DMS79 treated with DMSO at 0.1 percent for 48 hours (cell line): Measurements from ENCODE around the gene ASH1L.
"Not testable (repeated sequence)": the region's sequence is repeated elsewhere in the genome, so short reads cannot be mapped to it uniquely, and the experiment has no call there.

ENCODE experiments used
- DNase-seq: peaks from one replicate; lab custom pipeline; 2025; lab: John Stamatoyannopoulos, UW

The ASH1L gene

DNA sequence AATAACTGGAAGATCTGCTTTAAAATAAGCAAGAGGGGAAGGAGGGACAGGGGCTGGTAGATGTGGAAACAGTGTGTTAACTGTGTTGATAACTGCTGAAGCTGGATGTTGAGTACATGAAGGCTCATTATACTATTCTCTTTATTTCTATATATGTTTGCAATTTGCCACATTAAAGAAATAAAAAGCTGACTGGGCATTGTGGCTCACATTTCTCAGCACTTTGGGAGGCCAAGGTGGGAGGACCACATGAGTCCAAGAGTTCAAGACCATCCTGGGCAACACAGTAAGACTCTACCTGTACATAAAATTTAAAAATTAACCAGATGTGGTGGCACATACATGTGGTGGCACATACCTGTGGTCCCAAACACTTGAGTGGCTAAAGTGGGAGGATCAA lies 6.7 kb downstream of the ASH1L start:
- DNase-seq = no peak

DNA sequence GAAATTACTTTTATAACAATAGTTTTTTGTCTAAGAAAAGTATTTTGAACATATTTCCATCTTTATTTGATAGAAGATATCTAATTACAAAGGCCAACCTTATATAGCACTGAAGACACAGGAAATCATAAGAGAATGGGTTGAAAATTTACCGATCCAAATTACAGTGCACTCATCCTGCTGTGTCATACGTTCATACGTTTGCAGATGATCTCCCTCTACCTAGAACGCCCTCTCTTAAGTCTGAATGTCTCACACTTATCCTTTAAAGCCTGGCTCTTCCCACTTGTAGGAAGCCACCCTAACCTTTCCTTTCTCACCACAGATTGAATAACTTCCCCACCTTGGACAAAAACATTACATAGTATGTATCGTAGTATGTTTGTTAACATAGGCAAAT lies 9.3 kb downstream of the ASH1L start:
- DNase-seq = no peak

- no peak for DNase-seq
These were observed 13.9 kb downstream of the ASH1L start for GRCh38 chr1:155548706-155549105.

DNA sequence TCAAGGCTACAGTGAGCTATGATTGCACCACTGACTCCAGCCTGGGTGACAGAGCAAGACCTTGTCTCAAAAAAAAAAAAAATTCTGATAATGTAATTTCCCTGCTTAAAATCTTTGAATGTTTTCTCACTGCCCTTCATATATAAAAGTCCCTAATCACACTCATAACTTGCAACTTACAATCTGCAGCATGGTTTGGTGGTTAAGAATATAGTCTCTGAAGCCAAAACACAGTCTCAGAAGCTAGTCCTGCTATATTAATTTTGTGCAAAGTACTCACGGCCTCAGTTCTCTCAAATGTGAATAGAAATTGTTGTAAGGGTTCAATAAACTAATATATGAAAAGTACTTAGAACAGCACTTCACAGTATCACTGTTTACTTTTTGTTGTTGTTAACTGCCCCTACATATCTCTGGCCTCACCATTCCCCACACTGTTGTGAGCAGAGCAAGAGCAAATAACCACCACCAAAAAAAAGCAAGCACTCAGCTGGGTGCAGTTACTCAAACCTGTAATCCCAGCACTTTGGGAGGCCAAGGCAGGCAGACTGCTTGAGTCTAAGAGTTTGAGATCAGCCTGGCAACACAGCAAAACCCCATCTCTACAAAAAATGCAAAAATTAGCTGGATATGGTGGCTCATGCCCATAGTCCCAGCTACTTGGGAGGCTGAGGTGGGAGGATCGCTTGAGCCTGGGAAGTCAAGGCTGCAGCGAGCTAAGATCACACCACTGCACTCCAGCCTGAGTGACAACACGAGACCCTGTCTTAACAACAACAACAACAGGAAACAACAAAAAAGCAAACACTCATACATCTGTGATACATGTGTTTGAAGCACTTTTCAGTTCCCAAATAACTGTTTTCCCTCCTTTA lies 22.4 kb downstream of the ASH1L start:
- no peak for DNase-seq

DNA sequence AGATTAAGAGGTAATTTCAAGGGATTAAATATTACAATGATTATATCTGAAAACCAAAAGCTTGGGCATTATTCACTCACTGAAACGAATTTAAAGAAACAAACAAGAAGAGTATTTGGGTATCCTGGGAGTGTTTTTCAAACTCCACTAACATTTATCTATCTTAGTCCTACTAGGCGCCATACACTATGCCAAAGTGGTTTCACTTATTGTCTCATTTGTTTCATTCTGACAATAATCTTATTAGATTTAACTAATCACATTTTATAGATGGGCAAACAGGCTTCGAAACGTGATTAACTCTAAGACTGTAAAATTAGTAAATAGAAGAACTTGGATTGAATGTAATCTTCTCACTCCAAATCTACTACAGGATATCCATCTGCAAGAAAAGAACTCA lies 25.4 kb downstream of the ASH1L start:
- DNase-seq = no peak

GRCh38 chr1:155531624-155532023 lies 31.0 kb downstream of the ASH1L start:
- no peak for DNase-seq

GRCh38 chr1:155529929-155530328 lies 32.7 kb downstream of the ASH1L start:
- DNase-seq = no peak

DNA sequence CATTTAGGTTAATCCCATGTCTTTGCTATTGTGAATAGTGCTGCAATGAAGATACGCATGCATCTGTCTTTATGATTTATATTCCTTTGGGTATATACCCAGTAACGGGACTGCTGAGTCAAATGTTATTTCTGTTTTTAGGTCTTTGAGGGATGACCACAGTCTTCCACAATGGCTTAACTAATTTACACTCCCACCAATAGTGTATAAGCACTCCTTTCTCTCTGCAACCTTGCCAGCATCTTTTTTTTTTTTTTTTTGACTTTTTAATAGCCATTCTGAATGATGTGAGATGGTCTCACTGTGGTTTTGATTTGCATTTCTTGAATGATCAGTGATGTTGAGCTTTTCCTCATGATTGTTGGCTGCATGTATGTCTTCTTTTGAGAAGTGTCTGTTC lies 33.5 kb downstream of the ASH1L start:
- DNase-seq = no peak

- DNase-seq = no peak
These were observed 34.9 kb downstream of the ASH1L start for GRCh38 chr1:155527677-155528076.

DNA sequence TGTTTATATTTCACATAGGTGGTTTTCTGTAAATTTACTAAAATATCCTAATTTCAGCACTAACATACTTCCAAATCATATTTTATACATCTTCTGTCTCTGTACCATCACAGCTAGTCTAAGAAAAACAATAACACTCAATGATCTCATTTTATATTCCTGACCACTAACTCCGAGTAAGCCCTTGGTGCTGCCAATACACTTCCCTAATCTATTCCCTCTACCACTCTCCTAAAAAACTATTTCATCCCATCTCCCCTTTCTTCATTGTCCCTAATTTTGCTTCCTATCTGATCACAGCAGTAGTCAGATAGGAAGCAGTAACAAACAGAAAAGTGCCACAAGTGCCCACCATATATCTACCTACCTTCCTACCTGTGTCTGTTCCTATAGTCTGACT lies 36.2 kb downstream of the ASH1L start:
- no peak for DNase-seq

GRCh38 chr1:155522069-155522468 lies 40.5 kb downstream of the ASH1L start:
- no peak for DNase-seq

DNA sequence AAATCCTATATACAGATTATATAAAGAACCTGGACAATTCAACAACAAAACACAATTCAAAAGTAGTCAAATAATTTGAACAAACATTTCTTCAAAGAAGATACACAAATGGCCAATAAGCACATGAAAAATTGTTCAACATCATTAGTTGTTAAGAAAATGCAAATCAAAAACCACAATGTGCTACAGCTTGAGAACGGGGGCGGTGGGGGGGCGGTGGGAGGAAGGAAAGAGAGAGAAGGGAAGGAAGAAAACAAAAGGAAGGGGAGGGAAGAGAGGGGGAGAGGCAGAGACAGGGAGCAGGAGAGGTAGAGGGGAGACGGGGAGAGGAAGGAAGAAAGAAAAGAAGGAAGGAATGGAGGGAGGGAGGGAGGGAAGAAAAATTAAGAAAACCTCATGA lies 44.1 kb downstream of the ASH1L start:
- DNase-seq = no peak

- DNase-seq = no peak
These were observed 47.9 kb downstream of the ASH1L start for GRCh38 chr1:155514582-155515187.

DNA sequence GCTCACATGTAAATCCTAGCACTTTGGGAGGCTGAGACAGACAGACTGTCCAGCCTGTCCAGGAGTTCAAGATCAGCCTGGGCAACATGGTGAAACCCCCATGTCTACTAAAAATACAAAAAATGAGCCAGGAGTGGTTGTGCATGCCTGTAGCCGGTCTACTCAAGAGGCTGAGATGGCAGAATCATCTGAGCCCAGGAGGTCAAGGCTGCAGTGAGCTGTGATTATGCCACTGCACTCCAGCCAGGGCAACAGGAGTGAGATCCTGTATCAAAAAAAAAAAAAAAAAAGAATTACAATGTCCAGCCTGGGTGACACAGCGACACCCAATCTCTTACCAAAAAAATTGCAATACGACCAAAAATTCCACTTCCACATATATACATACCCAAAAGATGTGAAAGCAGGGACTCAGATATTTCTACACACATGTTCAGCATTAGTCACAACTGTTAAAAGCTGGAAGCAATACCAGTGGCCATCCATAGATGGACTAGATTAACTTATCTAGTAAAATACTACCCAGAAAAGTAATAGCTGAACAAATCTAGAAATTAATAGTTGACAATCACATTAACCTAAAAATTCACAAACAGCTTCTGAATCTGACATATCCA lies 49.2 kb downstream of the ASH1L start:
- no peak for DNase-seq

GRCh38 chr1:155511385-155511784 lies 51.2 kb downstream of the ASH1L start:
- not testable (repeated sequence) for DNase-seq

GRCh38 chr1:155509064-155509463 lies 53.5 kb downstream of the ASH1L start:
- DNase-seq = no peak

DNA sequence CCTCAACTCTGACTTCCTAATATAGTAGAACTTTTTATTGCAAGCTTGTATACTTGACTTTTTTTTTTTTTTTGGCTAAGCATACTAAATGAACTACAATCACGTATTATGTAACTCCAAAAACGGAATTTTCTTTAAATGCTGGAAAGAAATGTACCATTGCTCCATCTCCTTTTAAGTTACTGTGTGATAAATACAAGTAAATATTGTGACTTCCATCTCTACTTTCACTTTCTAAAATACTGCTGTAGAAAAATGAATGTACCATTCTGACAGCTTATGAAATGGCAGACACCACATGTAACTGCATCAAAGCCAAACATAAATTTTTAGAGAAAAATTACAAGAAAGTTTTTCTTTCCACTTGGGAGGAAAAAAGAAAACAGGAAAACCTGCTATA lies 54.7 kb downstream of the ASH1L start:
- DNase-seq = no peak

DNA sequence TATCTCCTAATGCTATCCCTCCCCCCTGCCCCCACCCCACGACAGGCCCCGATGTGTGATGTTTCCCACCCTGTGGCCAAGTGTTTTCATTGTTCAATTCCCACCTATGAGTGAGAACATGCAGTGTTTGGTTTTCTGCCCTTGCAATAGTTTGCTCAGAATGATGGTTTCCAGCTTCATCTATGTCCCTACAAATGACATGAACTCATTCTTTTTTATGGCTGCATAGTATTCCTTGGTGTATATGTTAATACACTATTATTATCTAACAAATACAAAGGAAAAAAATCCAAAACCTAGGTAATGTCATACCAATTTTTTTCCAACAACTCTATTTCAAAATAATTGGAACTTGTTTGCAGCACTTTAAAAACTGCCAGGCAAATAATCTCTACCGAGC lies 56.6 kb downstream of the ASH1L start:
- DNase-seq = not testable (repeated sequence)

GRCh38 chr1:155504207-155504606 lies 58.4 kb downstream of the ASH1L start:
- no peak for DNase-seq

- peak; percentile 67 for DNase-seq
These were observed 62.5 kb downstream of the ASH1L start for GRCh38 chr1:155499953-155500639.

DNA sequence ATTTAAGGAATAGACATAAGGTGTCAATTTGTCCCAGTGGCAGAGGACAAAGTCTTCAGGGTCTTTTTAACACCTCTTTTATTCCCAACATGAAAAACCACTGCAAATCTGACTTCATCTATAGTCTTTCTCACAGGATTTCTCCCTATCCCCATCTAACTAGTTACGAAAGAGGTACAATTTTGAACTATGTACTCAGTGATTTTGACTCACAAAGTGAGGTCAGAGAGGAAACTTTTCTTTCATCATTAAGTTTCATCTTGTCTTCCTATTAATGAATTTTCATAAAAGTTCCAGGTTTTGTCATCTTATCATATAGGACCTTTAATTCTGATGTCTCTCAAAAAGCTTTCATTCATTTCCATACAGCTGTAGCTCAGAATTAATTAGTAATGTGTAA lies 63.3 kb downstream of the ASH1L start:
- DNase-seq = no peak

GRCh38 chr1:155493595-155493994 lies 69.0 kb downstream of the ASH1L start:
- DNase-seq = not testable (repeated sequence)

- DNase-seq = not testable (repeated sequence)
These were observed 74.2 kb downstream of the ASH1L start for GRCh38 chr1:155488419-155488818.
